HG03095 (cell line): Measurements from ENCODE around the gene ELFN2.

Experiments
- ATAC-seq: cut with Tn5 transposase; IDR thresholded peaks from one replicate; pipeline ENCODE4 v1.9.1; 2021; ENCODE audit warnings: moderate library complexity; ENCODE audit not compliant: unreplicated experiment

The ELFN2 gene

GRCh38 chr22:37454857-37455686 is 27.8 kb upstream of the ELFN2 start:
- ATAC-seq, result no peak

- no peak for ATAC-seq
These were observed 26.4 kb upstream of the ELFN2 start for GRCh38 chr22:37453696-37454095.

- ATAC-seq, result no peak
These were observed 23.9 kb upstream of the ELFN2 start for GRCh38 chr22:37451218-37451617.

- no peak for ATAC-seq
These were observed 22.2 kb upstream of the ELFN2 start for GRCh38 chr22:37449331-37450001.

GRCh38 chr22:37448516-37449127 is 21.3 kb upstream of the ELFN2 start:
- no peak for ATAC-seq

GRCh38 chr22:37445501-37445900 is 18.2 kb upstream of the ELFN2 start:
- no peak for ATAC-seq

- no peak for ATAC-seq
These were observed 16.7 kb upstream of the ELFN2 start for GRCh38 chr22:37443977-37444376.

GRCh38 chr22:37443086-37443485 is 15.8 kb upstream of the ELFN2 start:
- no peak for ATAC-seq

- ATAC-seq, result no peak
These were observed 15.3 kb upstream of the ELFN2 start for GRCh38 chr22:37442537-37442936.

- no peak for ATAC-seq
These were observed 14.9 kb upstream of the ELFN2 start for GRCh38 chr22:37442135-37442534.

GRCh38 chr22:37440875-37441274 is 13.6 kb upstream of the ELFN2 start:
- ATAC-seq, result no peak

GRCh38 chr22:37439347-37439746 is 12.1 kb upstream of the ELFN2 start:
- no peak for ATAC-seq

GRCh38 chr22:37435970-37436603 is 8.8 kb upstream of the ELFN2 start:
- no peak for ATAC-seq

- no peak for ATAC-seq
These were observed 6.5 kb upstream of the ELFN2 start for GRCh38 chr22:37433786-37434185.

GRCh38 chr22:37432708-37433054 is 5.4 kb upstream of the ELFN2 start:
- ATAC-seq, result no peak

- no peak for ATAC-seq
These were observed 4.8 kb upstream of the ELFN2 start for GRCh38 chr22:37431801-37432707.

GRCh38 chr22:37431366-37431765 is 4.1 kb upstream of the ELFN2 start:
- no peak for ATAC-seq

GRCh38 chr22:37430941-37431340 is 3.7 kb upstream of the ELFN2 start:
- ATAC-seq, result no peak

GRCh38 chr22:37428649-37429586 is 1.6 kb upstream of the ELFN2 start:
- ATAC-seq, result no peak
